Fibroblast of skin of back (primary cell): Measurements from ENCODE around the gene ASAP3.

Experiments used
- DNase-seq: peaks from one replicate; pipeline ENCODE4 v3.0.0-alpha.2; 2013

Gene ASAP3

GRCh38 chr1:23477359-23478144, 6.4 kb downstream of the ASAP3 start:
- no peak for DNase-seq

- peak; percentile 38 for DNase-seq
Measured at GRCh38 chr1:23475641-23476040, 8.3 kb downstream of the ASAP3 start.

GRCh38 chr1:23475134-23475628, 8.8 kb downstream of the ASAP3 start:
- peak; percentile 84 for DNase-seq

GRCh38 chr1:23473037-23473800, 10.8 kb downstream of the ASAP3 start:
- no peak for DNase-seq

- DNase-seq = no peak
Measured at GRCh38 chr1:23472351-23473036, 11.5 kb downstream of the ASAP3 start.

- no peak for DNase-seq
Measured at GRCh38 chr1:23471473-23472075, 12.4 kb downstream of the ASAP3 start.

GRCh38 chr1:23470282-23471070, 13.5 kb downstream of the ASAP3 start:
- DNase-seq = peak; percentile 33

- DNase-seq = no peak
Measured at GRCh38 chr1:23469372-23469982, 14.5 kb downstream of the ASAP3 start.

- no peak for DNase-seq
Measured at GRCh38 chr1:23466423-23466989, 17.5 kb downstream of the ASAP3 start.

GRCh38 chr1:23463286-23463685, 20.7 kb downstream of the ASAP3 start:
- DNase-seq = no peak

GRCh38 chr1:23462766-23463165, 21.2 kb downstream of the ASAP3 start:
- no peak for DNase-seq

GRCh38 chr1:23461050-23461449, 22.9 kb downstream of the ASAP3 start:
- no peak for DNase-seq

- no peak for DNase-seq
Measured at GRCh38 chr1:23460519-23460918, 23.5 kb downstream of the ASAP3 start.

GRCh38 chr1:23459338-23459757, 24.6 kb downstream of the ASAP3 start:
- no peak for DNase-seq

GRCh38 chr1:23456226-23456625, 27.8 kb downstream of the ASAP3 start:
- no peak for DNase-seq

GRCh38 chr1:23453455-23454000, 30.5 kb downstream of the ASAP3 start:
- DNase-seq = no peak

- peak; percentile 24 for DNase-seq
Measured at GRCh38 chr1:23452011-23452411, 32.0 kb downstream of the ASAP3 start.

- DNase-seq = no peak
Measured at GRCh38 chr1:23451441-23451840, 32.5 kb downstream of the ASAP3 start.

- DNase-seq = no peak
Measured at GRCh38 chr1:23450894-23451293, 33.1 kb downstream of the ASAP3 start.

GRCh38 chr1:23449958-23450357, 34.0 kb downstream of the ASAP3 start:
- DNase-seq = no peak

GRCh38 chr1:23449306-23449705, 34.7 kb downstream of the ASAP3 start:
- no peak for DNase-seq
